ENCODE measurements around the gene AMPH. TPM values are rescaled to one million over a fixed set of nuclear protein-coding genes. Genes with fewer than 3 reads are reported as not detected.

Gene AMPH
- total and polyA plus RNA-seq, 7 donors: 0.23 to 37.9 (median 2.5) TPM

DNA sequence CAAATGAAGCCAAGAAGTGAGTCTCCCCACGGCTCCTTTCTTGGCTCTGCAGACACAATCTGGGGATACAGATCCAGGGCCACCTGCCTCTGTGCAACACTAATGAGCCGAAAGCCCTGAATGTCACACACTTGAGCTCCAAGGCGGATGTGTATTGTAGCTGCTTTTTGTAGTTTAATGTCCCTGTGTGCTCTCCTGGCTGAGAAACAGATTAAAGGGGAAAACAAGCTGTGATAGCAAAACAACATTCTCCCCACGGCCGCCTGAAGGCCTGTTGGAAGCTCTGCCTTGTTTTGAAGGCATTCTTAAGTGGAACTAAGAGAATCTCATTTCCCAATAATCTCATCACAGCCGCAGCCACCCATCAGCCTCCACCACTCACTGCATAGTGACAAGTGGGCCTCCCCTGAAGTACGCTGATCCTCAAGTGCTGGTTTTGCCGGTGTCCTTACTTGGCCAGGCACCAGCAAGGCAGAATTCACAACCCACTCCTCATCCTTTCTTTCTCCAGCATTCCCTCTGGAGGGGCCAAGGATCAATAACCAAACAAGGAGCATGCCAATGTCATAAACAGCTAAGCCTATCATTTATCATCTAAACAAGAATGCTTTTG is 44.4 kb upstream of the AMPH start:
- Histone ChIP-seq H3K4me3 (no peak overlapping the region), H3K9me3 (no peaks in the 10 kb centered on the region), H3K4me1 (no peaks in the 10 kb centered on the region), H3K36me3 (no peaks in the 10 kb centered on the region), H3K27me3 (no peaks in the 10 kb centered on the region), H3K27ac (peak overlapping the region in 1 of 4 donors; percentile 51)
- intact Hi-C loops (cut with DNase I): no loop called here
- DNase-seq: no peak
- TF ChIP-seq POLR2AphosphoS5 (IDR thresholded peaks at IDR 0.05) (no peak), EP300 (IDR thresholded peaks at IDR 0.05) (no peak), POLR2A (IDR thresholded peaks at IDR 0.05) (no peak)
- TF ChIP-seq, protein P1, sequence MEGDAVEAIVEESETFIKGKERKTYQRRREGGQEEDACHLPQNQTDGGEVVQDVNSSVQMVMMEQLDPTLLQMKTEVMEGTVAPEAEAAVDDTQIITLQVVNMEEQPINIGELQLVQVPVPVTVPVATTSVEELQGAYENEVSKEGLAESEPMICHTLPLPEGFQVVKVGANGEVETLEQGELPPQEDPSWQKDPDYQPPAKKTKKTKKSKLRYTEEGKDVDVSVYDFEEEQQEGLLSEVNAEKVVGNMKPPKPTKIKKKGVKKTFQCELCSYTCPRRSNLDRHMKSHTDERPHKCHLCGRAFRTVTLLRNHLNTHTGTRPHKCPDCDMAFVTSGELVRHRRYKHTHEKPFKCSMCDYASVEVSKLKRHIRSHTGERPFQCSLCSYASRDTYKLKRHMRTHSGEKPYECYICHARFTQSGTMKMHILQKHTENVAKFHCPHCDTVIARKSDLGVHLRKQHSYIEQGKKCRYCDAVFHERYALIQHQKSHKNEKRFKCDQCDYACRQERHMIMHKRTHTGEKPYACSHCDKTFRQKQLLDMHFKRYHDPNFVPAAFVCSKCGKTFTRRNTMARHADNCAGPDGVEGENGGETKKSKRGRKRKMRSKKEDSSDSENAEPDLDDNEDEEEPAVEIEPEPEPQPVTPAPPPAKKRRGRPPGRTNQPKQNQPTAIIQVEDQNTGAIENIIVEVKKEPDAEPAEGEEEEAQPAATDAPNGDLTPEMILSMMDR (IDR thresholded peaks at IDR 0.05): no peak
- 70 to 80% methylated on average over 8 of the region's 8 CpGs for WGBS, 2 donors

DNA sequence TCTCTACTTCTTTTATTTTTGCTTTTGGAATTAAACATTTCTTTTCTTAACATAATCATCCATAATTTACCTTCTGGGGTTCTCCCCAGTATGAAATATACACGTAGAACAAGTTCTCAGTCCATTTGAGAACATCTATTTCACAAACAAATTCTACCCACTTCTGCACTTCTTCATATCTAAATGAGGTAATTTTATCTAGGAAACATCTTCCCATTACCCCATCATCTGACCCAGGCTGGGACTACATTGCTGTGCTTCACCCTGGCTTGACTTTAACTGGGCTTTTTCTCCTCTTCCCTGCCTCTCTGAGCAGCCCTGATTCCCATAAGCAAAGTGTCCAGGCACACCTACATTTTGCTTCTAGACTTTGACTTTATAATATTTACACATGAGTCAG is 43.3 kb upstream of the AMPH start:
- no peaks in the 10 kb centered on the region for H3K4me1 ChIP-seq
- no peak overlapping the region for H3K27ac ChIP-seq
- no peaks in the 10 kb centered on the region for H3K9me3 ChIP-seq
- no peaks in the 10 kb centered on the region for H3K27me3 ChIP-seq
- no peak for TF ChIP-seq EP300 (IDR thresholded peaks at IDR 0.05)
- TF ChIP-seq, protein P1 (IDR thresholded peaks at IDR 0.05): no peak
- TF ChIP-seq POLR2AphosphoS5 (IDR thresholded peaks at IDR 0.05): no peak
- no peak for TF ChIP-seq POLR2A (IDR thresholded peaks at IDR 0.05)
- H3K4me3 ChIP-seq: no peak overlapping the region
- intact Hi-C loops (cut with DNase I): no loop called here
- WGBS, 2 donors: 53 to 69% methylated on average over 1 of the region's 1 CpG
- no peaks in the 10 kb centered on the region for H3K36me3 ChIP-seq
- no peak for DNase-seq

DNA sequence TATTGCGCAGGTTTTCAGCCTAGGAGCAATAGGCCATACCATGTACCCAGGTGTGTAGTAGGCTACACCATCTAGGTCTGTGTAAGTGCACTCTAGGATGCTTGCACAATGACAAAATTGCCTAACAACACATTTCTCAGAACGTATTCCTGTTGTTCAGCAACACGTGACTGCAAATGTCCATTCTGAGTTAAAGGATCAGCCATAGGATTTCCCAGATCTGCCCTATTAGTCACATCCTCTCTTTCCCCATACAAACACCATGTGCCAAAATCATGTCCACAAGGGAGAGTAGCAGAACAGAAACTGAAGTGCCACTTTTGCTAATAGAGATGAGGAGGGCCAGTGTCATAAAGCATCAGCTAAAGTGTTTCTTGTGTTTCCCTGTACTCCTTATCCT is 42.6 kb upstream of the AMPH start:
- Histone ChIP-seq H3K27me3 (no peaks in the 10 kb centered on the region), H3K4me3 (no peak overlapping the region), H3K4me1 (no peaks in the 10 kb centered on the region), H3K36me3 (no peaks in the 10 kb centered on the region), H3K27ac (peak overlapping the region in 1 of 4 donors; percentile 23), H3K9me3 (no peaks in the 10 kb centered on the region)
- intact Hi-C loops (cut with DNase I): no loop called here
- WGBS, 2 donors: 82 to 83% methylated on average over 3 of the region's 3 CpGs
- no peak for DNase-seq
- TF ChIP-seq POLR2AphosphoS5 (IDR thresholded peaks at IDR 0.05) (peak in 1 of 4 donors; percentile 52), EP300 (IDR thresholded peaks at IDR 0.05) (peak in 1 of 4 donors; percentile 15), POLR2A (IDR thresholded peaks at IDR 0.05) (no peak)

DNA sequence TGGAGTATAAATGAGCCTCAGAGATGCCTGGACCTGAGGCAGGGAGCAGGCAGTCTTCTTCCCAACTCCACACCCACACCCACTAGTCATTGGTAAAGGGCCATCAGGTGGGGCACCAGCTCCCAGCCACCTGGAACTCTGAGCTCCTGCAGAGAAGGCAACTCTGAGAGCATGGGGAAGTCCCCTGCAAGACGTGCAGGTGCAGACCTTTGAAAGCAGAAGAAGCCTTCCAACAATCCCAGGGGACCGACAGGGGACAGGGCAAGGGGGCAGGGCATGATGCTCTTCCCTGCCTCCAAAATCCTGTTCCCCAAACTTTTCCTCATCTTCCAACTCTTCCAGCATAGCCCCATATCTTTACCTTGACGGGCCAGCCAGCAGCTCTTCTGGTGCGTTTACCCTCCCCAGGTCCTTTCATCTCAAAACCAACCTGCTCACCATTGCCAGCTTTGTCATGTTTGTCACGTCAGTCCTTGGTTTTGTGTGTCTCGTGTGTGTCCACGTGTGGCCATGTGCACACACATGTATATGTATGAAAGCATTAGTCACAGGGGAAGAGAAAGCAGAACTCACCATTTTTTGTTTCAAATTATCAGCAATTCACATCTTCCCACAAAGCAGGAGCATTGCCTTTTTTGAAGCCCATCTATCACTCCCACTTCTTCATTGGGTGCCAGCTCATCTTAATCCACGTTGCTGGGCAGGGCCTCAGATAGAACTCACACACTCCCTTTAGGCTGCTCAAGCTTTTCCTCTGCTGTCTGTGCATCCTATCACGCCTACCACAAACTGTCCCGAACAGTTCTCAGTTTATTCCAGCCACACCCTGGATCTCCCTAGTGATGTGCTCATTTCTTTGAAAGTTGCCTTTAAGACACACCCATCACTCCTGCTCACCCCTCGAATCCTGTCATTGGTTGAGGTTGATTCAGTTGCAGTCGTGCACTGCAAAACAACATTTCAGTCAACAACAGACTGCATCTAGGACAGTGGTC is 41.0 kb upstream of the AMPH start:
- DNase-seq: no peak
- no peak overlapping the region for H3K27ac ChIP-seq
- H3K27me3 ChIP-seq: no peaks in the 10 kb centered on the region
- H3K4me1 ChIP-seq: no peaks in the 10 kb centered on the region
- intact Hi-C loops (cut with DNase I): no loop called here
- no peak overlapping the region for H3K4me3 ChIP-seq
- H3K9me3 ChIP-seq: no peaks in the 10 kb centered on the region
- no peaks in the 10 kb centered on the region for H3K36me3 ChIP-seq
- TF ChIP-seq POLR2AphosphoS5 (IDR thresholded peaks at IDR 0.05) (no peak), EP300 (IDR thresholded peaks at IDR 0.05) (no peak), POLR2A (IDR thresholded peaks at IDR 0.05) (no peak)
- TF ChIP-seq, protein P1 (IDR thresholded peaks at IDR 0.05): no peak
- WGBS, 2 donors: 61 to 67% methylated on average over 12 of the region's 12 CpGs

DNA sequence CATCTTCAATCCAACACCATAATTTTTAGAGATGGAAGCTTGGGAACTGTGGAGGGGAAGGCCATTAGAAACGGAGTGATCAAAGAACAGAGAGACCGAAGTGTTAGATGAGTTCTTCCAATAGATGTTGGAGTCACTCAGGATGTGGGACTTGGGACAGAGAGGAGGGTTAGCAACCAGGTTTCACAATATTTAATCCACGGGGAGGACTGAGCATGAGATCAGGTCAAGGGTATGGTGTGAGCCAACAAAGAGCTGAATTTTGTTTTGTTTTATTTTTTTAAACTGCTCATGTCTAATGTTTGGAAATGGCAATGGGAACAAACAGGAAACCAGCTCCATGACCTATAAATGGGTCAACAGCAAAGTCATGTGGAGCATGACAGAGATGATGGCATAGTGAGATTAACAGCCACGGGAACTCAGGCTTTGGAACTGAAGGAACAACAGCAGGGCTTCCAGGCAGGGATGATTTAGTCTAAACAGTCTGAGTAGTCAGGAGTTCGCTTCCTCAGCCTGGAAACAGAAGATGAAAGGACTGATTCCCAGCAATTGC is 38.9 kb upstream of the AMPH start:
- H3K4me1 ChIP-seq: no peaks in the 10 kb centered on the region
- no peaks in the 10 kb centered on the region for H3K9me3 ChIP-seq
- peak overlapping the region in 1 of 4 donors; percentile 38 for H3K27ac ChIP-seq
- no peak overlapping the region for H3K4me3 ChIP-seq
- intact Hi-C loops (cut with DNase I): no loop called here
- TF ChIP-seq POLR2A (IDR thresholded peaks at IDR 0.05) (no peak), POLR2AphosphoS5 (IDR thresholded peaks at IDR 0.05) (no peak), EP300 (IDR thresholded peaks at IDR 0.05) (no peak)
- TF ChIP-seq, protein P1 (IDR thresholded peaks at IDR 0.05): no peak
- H3K36me3 ChIP-seq: no peaks in the 10 kb centered on the region
- WGBS, 2 donors: 77 to 83% methylated on average over 5 of the region's 5 CpGs
- DNase-seq: no peak
- no peaks in the 10 kb centered on the region for H3K27me3 ChIP-seq
